Omental fat pad (tissue), 4 donors: ENCODE results near the gene RAB29. TPM values are rescaled to one million over a fixed set of nuclear protein-coding genes. Genes with fewer than 3 reads are reported as not detected.

Experiments used
- ATAC-seq: fragments of 150-250 bp; one replicate; pipeline ENCODE4 v1.9.1; 2016; ENCODE audit warnings: mild to moderate bottlenecking, moderate library complexity; ENCODE audit not compliant: low FRiP score
- DNase-seq: peaks from one replicate; pipeline ENCODE4 v3.0.0-alpha.2; 2019; ENCODE audit warnings: low spot score
- total RNA-seq, 4 donors: library from RNA; depleted of rRNA; stranded (reverse); fragments of >200 nt; gene quantifications; one replicate each; pipeline ENCODE4 v1.1.0, GENCODE V29; 2016
- TF ChIP-seq, protein P1 (sequence below), 3 donors: fragments of 450-650 bp; IDR thresholded peaks; one replicate each; pipeline ENCODE4 v1.5.1; 2016 to 2017; ENCODE audit warnings: antibody characterized with exemption in 3 of 3, mild to moderate bottlenecking in 3 of 3, moderate library complexity in 2 of 3

Gene RAB29
- total RNA-seq, 4 donors from 2014 or later = 14.4 to 26.9 (median 20.0) TPM

DNA sequence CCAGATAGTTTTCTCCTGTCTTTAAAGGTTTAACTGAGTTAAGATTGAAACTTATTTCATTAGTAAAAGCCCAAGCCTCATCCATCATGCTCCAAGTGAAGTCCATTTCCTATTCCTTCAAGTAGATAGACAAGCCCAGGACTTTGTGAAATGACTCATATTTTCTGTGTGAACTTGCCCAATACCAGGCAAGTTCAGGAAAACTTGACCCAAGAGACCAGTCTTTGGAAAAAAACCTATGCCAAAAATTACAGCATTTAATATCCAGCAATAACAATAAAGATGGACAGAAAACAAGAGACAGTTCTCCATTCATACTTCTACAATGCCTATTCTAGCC is 405 bp upstream of the RAB29 start:
- TF ChIP-seq, protein P1, sequence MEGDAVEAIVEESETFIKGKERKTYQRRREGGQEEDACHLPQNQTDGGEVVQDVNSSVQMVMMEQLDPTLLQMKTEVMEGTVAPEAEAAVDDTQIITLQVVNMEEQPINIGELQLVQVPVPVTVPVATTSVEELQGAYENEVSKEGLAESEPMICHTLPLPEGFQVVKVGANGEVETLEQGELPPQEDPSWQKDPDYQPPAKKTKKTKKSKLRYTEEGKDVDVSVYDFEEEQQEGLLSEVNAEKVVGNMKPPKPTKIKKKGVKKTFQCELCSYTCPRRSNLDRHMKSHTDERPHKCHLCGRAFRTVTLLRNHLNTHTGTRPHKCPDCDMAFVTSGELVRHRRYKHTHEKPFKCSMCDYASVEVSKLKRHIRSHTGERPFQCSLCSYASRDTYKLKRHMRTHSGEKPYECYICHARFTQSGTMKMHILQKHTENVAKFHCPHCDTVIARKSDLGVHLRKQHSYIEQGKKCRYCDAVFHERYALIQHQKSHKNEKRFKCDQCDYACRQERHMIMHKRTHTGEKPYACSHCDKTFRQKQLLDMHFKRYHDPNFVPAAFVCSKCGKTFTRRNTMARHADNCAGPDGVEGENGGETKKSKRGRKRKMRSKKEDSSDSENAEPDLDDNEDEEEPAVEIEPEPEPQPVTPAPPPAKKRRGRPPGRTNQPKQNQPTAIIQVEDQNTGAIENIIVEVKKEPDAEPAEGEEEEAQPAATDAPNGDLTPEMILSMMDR (IDR thresholded peaks at IDR 0.05) = no peak
- DNase-seq = no peak
- peak; percentile 62 for ATAC-seq

DNA sequence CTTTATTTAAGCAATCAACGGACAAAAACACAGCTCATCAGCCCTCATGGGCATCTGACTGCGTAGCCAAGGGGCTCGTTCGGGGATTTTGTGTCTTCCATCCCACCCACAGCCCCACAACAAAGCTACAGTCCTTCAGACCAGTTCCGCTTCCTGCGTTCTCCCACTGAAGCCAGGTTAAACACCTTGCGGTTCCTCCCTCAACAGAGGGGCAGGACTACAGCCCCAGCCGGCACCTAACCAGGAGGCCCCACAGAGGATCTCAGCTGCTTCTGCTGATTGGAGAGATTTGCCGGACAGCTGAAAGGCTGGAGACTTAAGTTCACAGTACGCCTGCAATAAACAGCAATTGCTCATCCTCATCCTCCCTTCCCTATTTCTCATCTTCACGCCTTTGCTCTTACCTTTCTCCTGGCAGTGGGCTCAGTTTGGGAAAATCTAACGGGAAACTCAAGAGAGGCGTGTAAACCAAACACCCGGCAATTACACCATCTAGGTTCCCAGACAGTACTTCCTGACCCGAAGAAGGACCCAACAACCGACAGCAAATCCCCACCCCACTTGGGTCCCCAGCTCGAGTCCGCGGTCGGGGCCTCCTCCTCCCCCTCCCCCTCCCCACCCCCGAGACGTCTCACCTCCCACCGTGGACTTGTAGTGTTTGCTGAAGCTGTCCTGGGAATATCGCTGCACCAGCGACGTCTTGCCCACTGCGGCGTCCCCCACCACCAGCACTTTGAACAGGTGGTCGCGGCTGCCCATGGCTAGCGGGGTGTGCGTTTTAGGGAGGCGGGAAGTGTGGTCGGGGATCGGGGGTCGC is 876 bp downstream of the RAB29 start:
- TF ChIP-seq, protein P1 (IDR thresholded peaks at IDR 0.05) = no peak
- DNase-seq (no peak), ATAC-seq (peak; percentile 50)

DNA sequence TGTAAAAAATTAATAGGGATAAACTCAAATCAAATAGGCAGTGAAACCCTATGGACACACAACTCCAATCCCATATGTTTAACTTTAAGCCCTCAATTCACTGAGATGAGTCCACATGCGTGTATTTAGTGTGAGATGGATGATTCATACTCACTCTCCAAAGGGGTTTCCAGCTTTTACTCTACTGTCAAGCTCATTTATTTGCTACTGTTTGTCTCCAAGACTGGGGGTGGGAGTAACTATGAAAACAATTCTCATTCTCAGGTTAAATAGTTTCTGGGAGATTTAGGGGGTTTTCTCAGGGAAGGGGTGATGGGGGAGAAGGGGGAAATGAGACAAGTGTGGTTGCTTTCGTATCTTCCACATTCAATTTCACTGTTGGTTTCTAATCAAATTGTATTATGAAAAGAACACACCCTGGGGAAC is 2.7 kb downstream of the RAB29 start:
- ATAC-seq (no peak), DNase-seq (no peak)
- TF ChIP-seq, protein P1 (IDR thresholded peaks at IDR 0.05) = no peak

DNA sequence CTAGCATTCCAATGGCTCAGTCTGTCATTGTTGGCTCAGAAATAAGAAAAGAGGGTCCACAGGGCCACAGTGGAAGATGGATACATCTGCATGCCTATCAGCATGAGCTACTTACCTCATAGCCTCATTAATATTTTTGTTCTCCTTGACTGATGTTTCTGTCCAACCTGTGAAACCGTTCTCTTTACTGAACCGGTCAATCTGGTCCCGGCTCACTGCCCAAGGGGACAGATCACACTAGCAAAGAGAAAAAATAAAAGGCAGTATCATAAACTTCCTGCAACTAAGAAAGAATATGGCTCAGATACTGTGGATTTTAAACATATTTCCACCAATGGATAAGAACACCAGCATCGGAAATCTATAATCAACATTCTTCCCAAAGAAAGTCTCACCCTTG is 4.7 kb downstream of the RAB29 start:
- DNase-seq = no peak
- no peak for ATAC-seq
- TF ChIP-seq, protein P1 (IDR thresholded peaks at IDR 0.05) = no peak

DNA sequence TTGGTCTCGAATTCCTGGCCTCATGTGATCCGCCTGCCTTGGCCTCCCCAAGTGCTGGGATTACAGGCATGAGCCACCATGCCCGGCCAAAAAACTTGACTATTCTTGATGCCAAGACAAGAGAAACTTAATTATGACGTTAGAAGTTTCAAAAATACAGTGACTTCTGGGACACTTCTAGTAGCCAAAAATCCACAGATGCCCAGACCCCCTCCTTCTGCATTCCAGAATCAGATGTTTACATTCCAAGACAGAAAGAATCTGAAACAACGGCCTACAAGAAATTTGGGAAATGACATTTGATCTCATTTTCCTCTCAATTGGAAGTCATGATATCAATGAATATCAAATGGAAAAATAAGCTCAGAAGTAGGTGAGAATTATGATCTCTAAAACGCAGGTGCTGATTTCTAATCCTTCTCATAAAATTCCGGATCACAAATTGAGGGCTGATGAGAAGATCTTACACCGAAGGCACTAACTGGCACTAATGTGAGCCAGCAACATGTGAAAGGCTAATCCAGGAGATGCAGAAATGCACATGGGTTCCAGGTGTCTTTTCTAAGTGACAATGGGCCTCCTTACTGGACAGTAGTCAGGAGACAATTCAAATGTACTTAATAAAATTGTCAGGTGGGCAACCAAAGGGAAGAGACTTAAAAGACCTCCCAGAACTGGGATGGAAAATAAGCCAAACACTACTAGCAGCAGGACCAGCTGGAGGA is 5.5 kb downstream of the RAB29 start:
- TF ChIP-seq, protein P1 (IDR thresholded peaks at IDR 0.05) = no peak
- ATAC-seq (no peak), DNase-seq (no peak)

DNA sequence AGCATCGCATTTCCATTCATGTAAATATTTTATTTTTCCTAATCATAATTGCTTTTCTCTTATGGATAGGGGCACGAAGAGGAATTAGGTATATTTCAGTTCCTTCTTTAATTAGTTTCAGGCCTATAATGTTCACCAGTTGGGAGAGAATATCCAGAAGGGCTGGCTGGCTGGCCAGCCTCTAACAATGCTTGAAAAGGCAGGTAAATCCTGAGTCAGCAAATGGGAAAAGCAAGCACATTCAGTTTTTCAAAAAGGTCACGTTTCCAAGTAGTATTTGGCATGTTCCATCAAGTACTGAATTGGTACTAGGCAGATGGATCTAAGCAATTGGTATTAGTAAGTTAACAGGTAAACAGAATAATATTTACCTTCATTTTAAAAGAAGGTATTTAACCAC is 8.0 kb downstream of the RAB29 start:
- TF ChIP-seq, protein P1 (IDR thresholded peaks at IDR 0.05) = no peak
- ATAC-seq = no peak
- no peak for DNase-seq
